Vagina (tissue), 2 donors: ENCODE results near the gene FOSL1.

Experiments used
- CTCF ChIP-seq, 3 experiments: fragments of 450-650 bp in 2 of 3; fragments of 200-600 bp in 1 of 3; sonication (generic) in 1 of 3; IDR thresholded peaks; one replicate each; pipeline ENCODE4 v1.5.1; 2017 to 2019; ENCODE audit warnings: antibody characterized with exemption in 3 of 3, mild to moderate bottlenecking in 2 of 3, moderate library complexity in 2 of 3
- POLR2A ChIP-seq, 2 donors: fragments of 450-650 bp; IDR thresholded peaks; one replicate each; pipeline ENCODE4 v1.6.1; 2017; ENCODE audit warnings: antibody characterized with exemption in 2 of 2, mild to moderate bottlenecking in 2 of 2, moderate library complexity in 2 of 2

GRCh38 chr11:65896034-65896999 is 3.9 kb downstream of the FOSL1 start:
- TF ChIP-seq CTCF (IDR thresholded peaks at IDR 0.05) (no peak), POLR2A (IDR thresholded peaks at IDR 0.05) (no peak)
